ENCODE measurements around the gene ACBD6. TPM values are rescaled to one million over a fixed set of nuclear protein-coding genes. Genes with fewer than 3 reads are reported as not detected.

Gene ACBD6
- total and polyA plus RNA-seq, 10 of the 15 experiments (the other 5 are each of a cell fraction or from before 2014, with no cell fraction given): 15.0 to 67.3 (median 55.0) TPM

GRCh38 chr1:180502361-180503279, at the start of gene ACBD6 (continued):
- TF ChIP-seq BCL3 (IDR thresholded peaks at IDR 0.05; ENCODE audit: borderline replicate concordance, insufficient read depth, low read depth, low read length, poor library complexity, severe bottlenecking) (peak; percentile 36), RAD21 (IDR thresholded peaks at IDR 0.05; ENCODE audit: insufficient read depth, low read depth, low read length) (no peak), SRF (IDR thresholded peaks at IDR 0.05; ENCODE audit: low read depth in 2 of 2, low read length in 2 of 2) (peak in 1 of 2 experiments; percentile 68; a peak in 1 of 4 replicates), MAX (IDR thresholded peaks at IDR 0.05; ENCODE audit: low read depth, low read length) (peak; percentile 93), MTA3 (IDR thresholded peaks at IDR 0.05; ENCODE audit: borderline replicate concordance, low read length) (no peak), BMI1 (IDR thresholded peaks at IDR 0.05; ENCODE audit: borderline replicate concordance) (no peak), TARDBP (IDR thresholded peaks at IDR 0.05; ENCODE audit: borderline replicate concordance) (no peak; the same call in 1 of the 2 replicates), ZZZ3 (IDR thresholded peaks at IDR 0.05; ENCODE audit: control insufficient read depth, insufficient read length, low read depth) (no peak), CHD1 (IDR thresholded peaks at IDR 0.05; ENCODE audit: low read depth, low read length) (no peak), BACH1 (IDR thresholded peaks at IDR 0.05; ENCODE audit: borderline replicate concordance) (peak; percentile 80), STAT1 (conservative IDR thresholded peaks at IDR 0.05) (0 out of 2 replicates have a peak, but pooled peaks have one; percentile 77), LARP7 (IDR thresholded peaks at IDR 0.05) (peak; percentile 99), TBL1XR1 (IDR thresholded peaks at IDR 0.05; ENCODE audit: low read depth, low read length) (no peak)
- TF ChIP-seq, protein P1, sequence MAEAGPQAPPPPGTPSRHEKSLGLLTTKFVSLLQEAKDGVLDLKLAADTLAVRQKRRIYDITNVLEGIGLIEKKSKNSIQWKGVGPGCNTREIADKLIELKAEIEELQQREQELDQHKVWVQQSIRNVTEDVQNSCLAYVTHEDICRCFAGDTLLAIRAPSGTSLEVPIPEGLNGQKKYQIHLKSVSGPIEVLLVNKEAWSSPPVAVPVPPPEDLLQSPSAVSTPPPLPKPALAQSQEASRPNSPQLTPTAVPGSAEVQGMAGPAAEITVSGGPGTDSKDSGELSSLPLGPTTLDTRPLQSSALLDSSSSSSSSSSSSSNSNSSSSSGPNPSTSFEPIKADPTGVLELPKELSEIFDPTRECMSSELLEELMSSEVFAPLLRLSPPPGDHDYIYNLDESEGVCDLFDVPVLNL (IDR thresholded peaks at IDR 0.05; ENCODE audit: low read depth, low read length): no peak
- TF ChIP-seq, protein P2, sequence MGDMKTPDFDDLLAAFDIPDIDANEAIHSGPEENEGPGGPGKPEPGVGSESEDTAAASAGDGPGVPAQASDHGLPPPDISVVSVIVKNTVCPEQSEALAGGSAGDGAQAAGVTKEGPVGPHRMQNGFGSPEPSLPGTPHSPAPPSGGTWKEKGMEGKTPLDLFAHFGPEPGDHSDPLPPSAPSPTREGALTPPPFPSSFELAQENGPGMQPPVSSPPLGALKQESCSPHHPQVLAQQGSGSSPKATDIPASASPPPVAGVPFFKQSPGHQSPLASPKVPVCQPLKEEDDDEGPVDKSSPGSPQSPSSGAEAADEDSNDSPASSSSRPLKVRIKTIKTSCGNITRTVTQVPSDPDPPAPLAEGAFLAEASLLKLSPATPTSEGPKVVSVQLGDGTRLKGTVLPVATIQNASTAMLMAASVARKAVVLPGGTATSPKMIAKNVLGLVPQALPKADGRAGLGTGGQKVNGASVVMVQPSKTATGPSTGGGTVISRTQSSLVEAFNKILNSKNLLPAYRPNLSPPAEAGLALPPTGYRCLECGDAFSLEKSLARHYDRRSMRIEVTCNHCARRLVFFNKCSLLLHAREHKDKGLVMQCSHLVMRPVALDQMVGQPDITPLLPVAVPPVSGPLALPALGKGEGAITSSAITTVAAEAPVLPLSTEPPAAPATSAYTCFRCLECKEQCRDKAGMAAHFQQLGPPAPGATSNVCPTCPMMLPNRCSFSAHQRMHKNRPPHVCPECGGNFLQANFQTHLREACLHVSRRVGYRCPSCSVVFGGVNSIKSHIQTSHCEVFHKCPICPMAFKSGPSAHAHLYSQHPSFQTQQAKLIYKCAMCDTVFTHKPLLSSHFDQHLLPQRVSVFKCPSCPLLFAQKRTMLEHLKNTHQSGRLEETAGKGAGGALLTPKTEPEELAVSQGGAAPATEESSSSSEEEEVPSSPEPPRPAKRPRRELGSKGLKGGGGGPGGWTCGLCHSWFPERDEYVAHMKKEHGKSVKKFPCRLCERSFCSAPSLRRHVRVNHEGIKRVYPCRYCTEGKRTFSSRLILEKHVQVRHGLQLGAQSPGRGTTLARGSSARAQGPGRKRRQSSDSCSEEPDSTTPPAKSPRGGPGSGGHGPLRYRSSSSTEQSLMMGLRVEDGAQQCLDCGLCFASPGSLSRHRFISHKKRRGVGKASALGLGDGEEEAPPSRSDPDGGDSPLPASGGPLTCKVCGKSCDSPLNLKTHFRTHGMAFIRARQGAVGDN (IDR thresholded peaks at IDR 0.05): peak; percentile 96
- TF ChIP-seq, protein P3, sequence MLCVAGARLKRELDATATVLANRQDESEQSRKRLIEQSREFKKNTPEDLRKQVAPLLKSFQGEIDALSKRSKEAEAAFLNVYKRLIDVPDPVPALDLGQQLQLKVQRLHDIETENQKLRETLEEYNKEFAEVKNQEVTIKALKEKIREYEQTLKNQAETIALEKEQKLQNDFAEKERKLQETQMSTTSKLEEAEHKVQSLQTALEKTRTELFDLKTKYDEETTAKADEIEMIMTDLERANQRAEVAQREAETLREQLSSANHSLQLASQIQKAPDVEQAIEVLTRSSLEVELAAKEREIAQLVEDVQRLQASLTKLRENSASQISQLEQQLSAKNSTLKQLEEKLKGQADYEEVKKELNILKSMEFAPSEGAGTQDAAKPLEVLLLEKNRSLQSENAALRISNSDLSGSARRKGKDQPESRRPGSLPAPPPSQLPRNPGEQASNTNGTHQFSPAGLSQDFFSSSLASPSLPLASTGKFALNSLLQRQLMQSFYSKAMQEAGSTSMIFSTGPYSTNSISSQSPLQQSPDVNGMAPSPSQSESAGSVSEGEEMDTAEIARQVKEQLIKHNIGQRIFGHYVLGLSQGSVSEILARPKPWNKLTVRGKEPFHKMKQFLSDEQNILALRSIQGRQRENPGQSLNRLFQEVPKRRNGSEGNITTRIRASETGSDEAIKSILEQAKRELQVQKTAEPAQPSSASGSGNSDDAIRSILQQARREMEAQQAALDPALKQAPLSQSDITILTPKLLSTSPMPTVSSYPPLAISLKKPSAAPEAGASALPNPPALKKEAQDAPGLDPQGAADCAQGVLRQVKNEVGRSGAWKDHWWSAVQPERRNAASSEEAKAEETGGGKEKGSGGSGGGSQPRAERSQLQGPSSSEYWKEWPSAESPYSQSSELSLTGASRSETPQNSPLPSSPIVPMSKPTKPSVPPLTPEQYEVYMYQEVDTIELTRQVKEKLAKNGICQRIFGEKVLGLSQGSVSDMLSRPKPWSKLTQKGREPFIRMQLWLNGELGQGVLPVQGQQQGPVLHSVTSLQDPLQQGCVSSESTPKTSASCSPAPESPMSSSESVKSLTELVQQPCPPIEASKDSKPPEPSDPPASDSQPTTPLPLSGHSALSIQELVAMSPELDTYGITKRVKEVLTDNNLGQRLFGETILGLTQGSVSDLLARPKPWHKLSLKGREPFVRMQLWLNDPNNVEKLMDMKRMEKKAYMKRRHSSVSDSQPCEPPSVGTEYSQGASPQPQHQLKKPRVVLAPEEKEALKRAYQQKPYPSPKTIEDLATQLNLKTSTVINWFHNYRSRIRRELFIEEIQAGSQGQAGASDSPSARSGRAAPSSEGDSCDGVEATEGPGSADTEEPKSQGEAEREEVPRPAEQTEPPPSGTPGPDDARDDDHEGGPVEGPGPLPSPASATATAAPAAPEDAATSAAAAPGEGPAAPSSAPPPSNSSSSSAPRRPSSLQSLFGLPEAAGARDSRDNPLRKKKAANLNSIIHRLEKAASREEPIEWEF (IDR thresholded peaks at IDR 0.05; ENCODE audit: insufficient replicate concordance, low read depth, low read length): peak; percentile 38

Measured in GM12878 (cell line).